IMR-90 (cell line): ENCODE data around the gene SVIL.

ENCODE experiments used
- BHLHE40 ChIP-seq: fragments of 150-350 bp; IDR thresholded peaks from 2 replicates; pipeline ENCODE4 v1.6.1; 2016; ENCODE audit warnings: mild to moderate bottlenecking, low read depth, low read length
- CEBPB ChIP-seq: IDR thresholded peaks from 2 replicates; pipeline ENCODE4 v1.6.1; 2012; ENCODE audit warnings: low read depth, low read length, improper control_type of control experiment
- CHD1 ChIP-seq: IDR thresholded peaks from 2 replicates; pipeline ENCODE4 v1.6.1; 2012; ENCODE audit warnings: low read depth, low read length, improper control_type of control experiment
- FOS ChIP-seq: fragments of 150-350 bp; IDR thresholded peaks from 2 replicates; pipeline ENCODE4 v1.6.1; 2016; ENCODE audit warnings: low read depth, low read length
- MAFK ChIP-seq: IDR thresholded peaks from 2 replicates; pipeline ENCODE4 v1.6.1; 2012; ENCODE audit warnings: low read depth, low read length, improper control_type of control experiment
- MAZ ChIP-seq: IDR thresholded peaks from 2 replicates; pipeline ENCODE4 v1.6.1; 2012; ENCODE audit warnings: low read depth, mild to moderate bottlenecking, low read length, improper control_type of control experiment, moderate library complexity, borderline replicate concordance
- MXI1 ChIP-seq: IDR thresholded peaks from 2 replicates; pipeline ENCODE4 v1.6.1; 2012; ENCODE audit warnings: low read depth, mild to moderate bottlenecking, low read length, moderate library complexity, borderline replicate concordance
- POLR2A ChIP-seq: IDR thresholded peaks from 2 replicates; pipeline ENCODE4 v1.6.1; 2012; ENCODE audit warnings: mild to moderate bottlenecking, low read depth, low read length
- RAD21 ChIP-seq: IDR thresholded peaks from 2 replicates; pipeline ENCODE4 v1.6.1; 2012; ENCODE audit warnings: low read length, improper control_type of control experiment
- RCOR1 ChIP-seq: IDR thresholded peaks from 2 replicates; pipeline ENCODE4 v1.6.1; 2012; ENCODE audit warnings: mild to moderate bottlenecking, low read length, improper control_type of control experiment; ENCODE audit not compliant: insufficient replicate concordance
- RFX5 ChIP-seq: IDR thresholded peaks from 2 replicates; pipeline ENCODE4 v1.8.0; 2012; ENCODE audit warnings: low read depth, mild to moderate bottlenecking, low read length, moderate library complexity
- SMC3 ChIP-seq: fragments of 150-350 bp; IDR thresholded peaks from 2 replicates; pipeline ENCODE4 v1.6.1; 2016; ENCODE audit warnings: low read depth, mild to moderate bottlenecking, antibody characterized with exemption, low read length, moderate library complexity
- TF ChIP-seq, protein P1 (sequence below): conservative IDR thresholded peaks from 2 replicates; pipeline ENCODE4 v1.5.1; 2012; ENCODE audit warnings: mild to moderate bottlenecking, low read depth, low read length, improper control_type of control experiment
- TF ChIP-seq, protein P2 (sequence below): fragments of 150-350 bp; IDR thresholded peaks from 2 replicates; pipeline ENCODE4 v1.6.1; 2017; ENCODE audit warnings: mild to moderate bottlenecking, antibody characterized with exemption, low read length, low read depth

- TF ChIP-seq, protein P1, sequence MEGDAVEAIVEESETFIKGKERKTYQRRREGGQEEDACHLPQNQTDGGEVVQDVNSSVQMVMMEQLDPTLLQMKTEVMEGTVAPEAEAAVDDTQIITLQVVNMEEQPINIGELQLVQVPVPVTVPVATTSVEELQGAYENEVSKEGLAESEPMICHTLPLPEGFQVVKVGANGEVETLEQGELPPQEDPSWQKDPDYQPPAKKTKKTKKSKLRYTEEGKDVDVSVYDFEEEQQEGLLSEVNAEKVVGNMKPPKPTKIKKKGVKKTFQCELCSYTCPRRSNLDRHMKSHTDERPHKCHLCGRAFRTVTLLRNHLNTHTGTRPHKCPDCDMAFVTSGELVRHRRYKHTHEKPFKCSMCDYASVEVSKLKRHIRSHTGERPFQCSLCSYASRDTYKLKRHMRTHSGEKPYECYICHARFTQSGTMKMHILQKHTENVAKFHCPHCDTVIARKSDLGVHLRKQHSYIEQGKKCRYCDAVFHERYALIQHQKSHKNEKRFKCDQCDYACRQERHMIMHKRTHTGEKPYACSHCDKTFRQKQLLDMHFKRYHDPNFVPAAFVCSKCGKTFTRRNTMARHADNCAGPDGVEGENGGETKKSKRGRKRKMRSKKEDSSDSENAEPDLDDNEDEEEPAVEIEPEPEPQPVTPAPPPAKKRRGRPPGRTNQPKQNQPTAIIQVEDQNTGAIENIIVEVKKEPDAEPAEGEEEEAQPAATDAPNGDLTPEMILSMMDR: no peak
- TF ChIP-seq CHD1 (no peak), POLR2A (no peak), MAFK (no peak), RCOR1 (no peak), BHLHE40 (no peak), MXI1 (no peak), RAD21 (no peak), FOS (no peak), RFX5 (no peak), CEBPB (no peak), SMC3 (no peak), MAZ (no peak)
- TF ChIP-seq, protein P2, sequence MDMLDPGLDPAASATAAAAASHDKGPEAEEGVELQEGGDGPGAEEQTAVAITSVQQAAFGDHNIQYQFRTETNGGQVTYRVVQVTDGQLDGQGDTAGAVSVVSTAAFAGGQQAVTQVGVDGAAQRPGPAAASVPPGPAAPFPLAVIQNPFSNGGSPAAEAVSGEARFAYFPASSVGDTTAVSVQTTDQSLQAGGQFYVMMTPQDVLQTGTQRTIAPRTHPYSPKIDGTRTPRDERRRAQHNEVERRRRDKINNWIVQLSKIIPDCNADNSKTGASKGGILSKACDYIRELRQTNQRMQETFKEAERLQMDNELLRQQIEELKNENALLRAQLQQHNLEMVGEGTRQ: no peak
Measured at GRCh38 chr10:29656451-29656992, 21.8 kb upstream of the SVIL start.
